RWPE1 (cell line): Measurements from ENCODE around the gene IL17REL.

Experiments
- CTCF ChIA-PET: fragments of 350-600 bp; sonication (Branson Sonifier 250); formaldehyde crosslinking; extraction: SDS; loops from one replicate; lab custom pipeline; 2021; lab: Yijun Ruan, JAX
- POLR2A ChIA-PET: fragments of 400-600 bp; formaldehyde crosslinking; extraction: SDS; loops from one replicate; lab custom pipeline; 2020; ENCODE audit warnings: antibody characterized with exemption; ENCODE audit not compliant: low non-redundant PET; lab: Yijun Ruan, JAX
- DNase-seq: peaks from one replicate; pipeline ENCODE4 v3.0.0; 2012; ENCODE audit warnings: low spot score
- H3K27ac ChIP-seq: fragments of 450-650 bp; 2 replicates; pipeline ENCODE4 v1.5.1; 2017
- CTCF ChIP-seq: fragments of 450-650 bp; conservative IDR thresholded peaks from 2 replicates; pipeline ENCODE4 v1.5.1; 2017; ENCODE audit warnings: low read depth, mild to moderate bottlenecking

Gene IL17REL

GRCh38 chr22:49951986-49952896, 60.3 kb downstream of the IL17REL start:
- no peak for TF ChIP-seq CTCF
- H3K27ac ChIP-seq = peak overlapping the region; percentile 92
- DNase-seq = peak; percentile 26
- CTCF ChIA-PET = interaction anchor here (0.6 to 1.1 kb wide), 4 partner anchors 9 to 80 kb away, joined by 3 to 5 read pairs (median 3); no protein-coding TSS in a partner anchor
- POLR2A ChIA-PET = interaction anchor here (0.5 to 1.8 kb wide), 4 partner anchors 8 to 130 kb away, joined by 3 to 10 read pairs (median 4); no protein-coding TSS in a partner anchor

GRCh38 chr22:49951678-49951985, 60.9 kb downstream of the IL17REL start:
- TF ChIP-seq CTCF = no peak
- ChIA-PET CTCF (interaction anchor here (0.6 to 1.4 kb wide), 4 partner anchors 10 to 80 kb away, joined by 3 read pairs; no protein-coding TSS in a partner anchor), POLR2A (interaction anchor here (1.2 to 1.8 kb wide), 3 partner anchors 8 to 16 kb away, joined by 3 to 10 read pairs (median 5); no protein-coding TSS in a partner anchor)
- DNase-seq = no peak
- H3K27ac ChIP-seq = peak overlapping the region; percentile 92

GRCh38 chr22:49951000-49951677, 61.4 kb downstream of the IL17REL start:
- peak overlapping the region; percentile 92 for H3K27ac ChIP-seq
- peak; percentile 54 for DNase-seq
- no peak for TF ChIP-seq CTCF
- CTCF ChIA-PET = interaction anchor here (0.6 to 1.4 kb wide), 3 partner anchors 10 to 42 kb away, joined by 3 read pairs; no protein-coding TSS in a partner anchor
- POLR2A ChIA-PET = interaction anchor here (1.2 to 1.8 kb wide), 3 partner anchors 9 to 15 kb away, joined by 3 to 10 read pairs (median 5); no protein-coding TSS in a partner anchor

GRCh38 chr22:49950396-49950994, 62.1 kb downstream of the IL17REL start:
- CTCF ChIA-PET = interaction anchor here (1.4 kb wide), 1 partner anchor 42 kb away, joined by 3 read pairs; no protein-coding TSS in a partner anchor
- TF ChIP-seq CTCF = no peak
- peak overlapping the region; percentile 92 for H3K27ac ChIP-seq
- no peak for DNase-seq
- POLR2A ChIA-PET = interaction anchor here (1.6 to 1.8 kb wide), 2 partner anchors 12 to 14 kb away, joined by 5 to 10 read pairs; no protein-coding TSS in a partner anchor

GRCh38 chr22:49949914-49950292, 62.7 kb downstream of the IL17REL start:
- DNase-seq = no peak
- no peak for TF ChIP-seq CTCF
- H3K27ac ChIP-seq = peak overlapping the region; percentile 92
- ChIA-PET CTCF (no interaction called here), POLR2A (interaction anchor here (0.6 kb wide), 1 partner anchor 14 kb away, joined by 3 read pairs; no protein-coding TSS in a partner anchor)
